Stomach (tissue), 9 donors: ENCODE measurements around the gene TENM4. TPM values are rescaled to one million over a fixed set of nuclear protein-coding genes. Genes with fewer than 3 reads are reported as not detected.

Experiments used
- DNase-seq, 2 donors: peaks; one replicate each; pipeline versions ENCODE4 v3.0.0 to v3.0.0-alpha.2; 2013 to 2019
- H3K27ac ChIP-seq, 5 donors: fragments of 200-600 bp in 4 of 5; sonication (generic) in 4 of 5; one replicate each; pipeline ENCODE4 v1.5.1; 2013 to 2019; ENCODE audit warnings: mild to moderate bottlenecking in 1 of 5, moderate library complexity in 1 of 5
- H3K27me3 ChIP-seq, 3 donors: fragments of 200-600 bp; sonication (generic); one replicate each; pipeline ENCODE4 v1.5.1; 2017 to 2019; ENCODE audit warnings: mixed run types in 1 of 3
- H3K36me3 ChIP-seq, 4 donors: fragments of 200-600 bp; sonication (generic); 1 replicate in 3 of 4; 2 replicates in 1 of 4; pipeline ENCODE4 v1.5.1; 2016 to 2019
- H3K4me1 ChIP-seq, 4 donors: fragments of 200-600 bp; sonication (generic); one replicate each; pipeline ENCODE4 v1.5.1; 2016 to 2019
- H3K4me3 ChIP-seq, 4 donors: fragments of 200-600 bp; sonication (generic) in 3 of 4; one replicate each; pipeline ENCODE4 v1.5.1; 2016 to 2019; ENCODE audit warnings: mild to moderate bottlenecking in 1 of 4
- H3K9me3 ChIP-seq, 4 donors: fragments of 200-600 bp; sonication (generic); one replicate each; pipeline ENCODE4 v1.5.1; 2016 to 2019
- EP300 ChIP-seq: sonication (generic); formaldehyde crosslinking; IDR thresholded peaks from one replicate; pipeline ENCODE4 v1.6.1; 2017; ENCODE audit warnings: antibody characterized with exemption
- POLR2A ChIP-seq, 4 donors: fragments of 450-650 bp; IDR thresholded peaks; one replicate each; pipeline ENCODE4 v1.6.1; 2016; ENCODE audit warnings: antibody characterized with exemption in 4 of 4, control low read depth in 2 of 4, mild to moderate bottlenecking in 1 of 4, moderate library complexity in 1 of 4
- POLR2AphosphoS5 ChIP-seq, 3 donors: sonication (generic); formaldehyde crosslinking; IDR thresholded peaks; one replicate each; pipeline ENCODE4 v1.6.1; 2016; ENCODE audit warnings: antibody characterized with exemption in 3 of 3
- WGBS, 5 donors: extraction: QIAGEN DNeasy Blood & Tissue Kit in 3 of 5; methylation state at CpG; one replicate each; pipeline versions ENCODE4 v1.1.5 to v1.1.7; 2013 to 2018; 5-methylcytosine and 5-hydroxymethylcytosine counted together
- intact Hi-C: fragments of 100-400 bp; cut with DNase I; formaldehyde crosslinking; loops from one replicate; pipeline ENCODE4 v1.15.1; 2023; ENCODE audit warnings: low total_unique reads
- polyA plus RNA-seq, 3 donors: library from polyadenylated mRNA; stranded (reverse); fragments of 200-250 nt; gene quantifications; one replicate each; pipeline ENCODE4 v1.2.3, GENCODE V29; 2013
- total RNA-seq, 5 donors: library from RNA; depleted of rRNA; stranded (reverse); fragments of >200 nt; gene quantifications; one replicate each; pipeline versions ENCODE4 v1.1.0 to v1.2.3, GENCODE V29; 2014 to 2016
- TF ChIP-seq, protein P1 (sequence below), 7 experiments: fragments of 450-650 bp in 4 of 7; fragments of 200-600 bp in 3 of 7; sonication (generic) in 3 of 7; IDR thresholded peaks; one replicate each; pipeline ENCODE4 v1.5.1; 2016 to 2019; ENCODE audit warnings: antibody characterized with exemption in 7 of 7, control low read depth in 2 of 7, mild to moderate bottlenecking in 1 of 7
- donor health status: healthy with polysubstance abuse.
- donor health status: Bipolar disorder and iron deficiency.
- donor health status: healthy.

Gene TENM4
- total and polyA plus RNA-seq, 8 donors = 0.06 to 13.2 (median 0.87) TPM; not detected in 1

DNA sequence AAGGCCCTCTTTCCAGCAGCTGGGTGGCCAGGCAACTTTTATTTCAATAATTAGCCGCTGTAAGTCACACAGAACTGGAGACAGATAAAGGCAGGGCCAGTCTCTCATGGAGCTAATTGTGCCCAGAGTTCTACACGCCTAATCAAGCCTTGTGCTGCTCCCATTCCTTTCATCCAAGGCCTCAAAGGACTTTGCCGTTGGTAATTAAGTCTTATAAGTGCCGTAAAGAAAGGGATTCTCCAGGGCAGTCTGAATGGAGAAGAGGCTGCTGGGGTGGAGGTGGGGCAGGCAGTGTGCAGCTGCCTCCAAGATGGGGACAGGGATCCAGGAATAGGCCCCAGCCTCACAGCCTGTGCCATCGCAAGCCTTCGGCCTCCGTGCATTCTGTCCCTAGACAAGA, 357.9 kb downstream of the TENM4 start:
- Histone ChIP-seq H3K36me3 (no peaks in the 10 kb centered on the region), H3K4me3 (no peak overlapping the region), H3K27me3 (no peaks in the 10 kb centered on the region), H3K27ac (no peak overlapping the region), H3K9me3 (no peaks in the 10 kb centered on the region), H3K4me1 (peaks cover 0 to 16% (median 6%) of the 10 kb centered on the region in 4 donors)
- no peak for DNase-seq
- WGBS, 5 donors = 69 to 84% (median 73%) methylated on average over 7 of the region's 7 CpGs
- TF ChIP-seq EP300 (no peak), POLR2AphosphoS5 (IDR thresholded peaks at IDR 0.05) (no peak), POLR2A (IDR thresholded peaks at IDR 0.05) (no peak)
- TF ChIP-seq, protein P1, sequence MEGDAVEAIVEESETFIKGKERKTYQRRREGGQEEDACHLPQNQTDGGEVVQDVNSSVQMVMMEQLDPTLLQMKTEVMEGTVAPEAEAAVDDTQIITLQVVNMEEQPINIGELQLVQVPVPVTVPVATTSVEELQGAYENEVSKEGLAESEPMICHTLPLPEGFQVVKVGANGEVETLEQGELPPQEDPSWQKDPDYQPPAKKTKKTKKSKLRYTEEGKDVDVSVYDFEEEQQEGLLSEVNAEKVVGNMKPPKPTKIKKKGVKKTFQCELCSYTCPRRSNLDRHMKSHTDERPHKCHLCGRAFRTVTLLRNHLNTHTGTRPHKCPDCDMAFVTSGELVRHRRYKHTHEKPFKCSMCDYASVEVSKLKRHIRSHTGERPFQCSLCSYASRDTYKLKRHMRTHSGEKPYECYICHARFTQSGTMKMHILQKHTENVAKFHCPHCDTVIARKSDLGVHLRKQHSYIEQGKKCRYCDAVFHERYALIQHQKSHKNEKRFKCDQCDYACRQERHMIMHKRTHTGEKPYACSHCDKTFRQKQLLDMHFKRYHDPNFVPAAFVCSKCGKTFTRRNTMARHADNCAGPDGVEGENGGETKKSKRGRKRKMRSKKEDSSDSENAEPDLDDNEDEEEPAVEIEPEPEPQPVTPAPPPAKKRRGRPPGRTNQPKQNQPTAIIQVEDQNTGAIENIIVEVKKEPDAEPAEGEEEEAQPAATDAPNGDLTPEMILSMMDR (IDR thresholded peaks at IDR 0.05) = no peak
- intact Hi-C loops = no loop called here

DNA sequence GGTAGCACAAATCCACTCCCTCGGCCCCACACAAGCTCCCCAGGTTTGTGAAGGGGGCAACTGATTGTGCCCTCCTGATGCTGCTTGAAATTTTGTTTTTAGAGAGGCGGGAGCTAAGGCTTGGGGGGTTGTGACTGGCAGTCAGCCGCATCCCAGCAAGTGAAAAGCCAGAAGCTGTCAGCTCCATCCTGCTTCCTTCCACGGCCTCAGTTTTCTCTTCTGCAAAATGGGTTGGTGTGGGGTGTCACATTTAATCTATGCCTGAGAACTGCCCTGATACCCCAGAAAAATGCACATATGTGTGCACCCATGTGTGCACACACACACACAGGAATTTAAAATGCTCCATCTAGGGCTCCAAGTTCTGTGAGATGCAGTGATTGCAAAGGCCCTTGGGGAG, 358.6 kb downstream of the TENM4 start:
- no peak for DNase-seq
- no peak overlapping the region for H3K27ac ChIP-seq
- no peak overlapping the region for H3K4me3 ChIP-seq
- TF ChIP-seq EP300 (no peak), POLR2AphosphoS5 (IDR thresholded peaks at IDR 0.05) (no peak), POLR2A (IDR thresholded peaks at IDR 0.05) (no peak)
- TF ChIP-seq, protein P1 (IDR thresholded peaks at IDR 0.05) = no peak
- peaks cover 0 to 10% (median 3%) of the 10 kb centered on the region in 4 donors for H3K4me1 ChIP-seq
- H3K9me3 ChIP-seq = no peaks in the 10 kb centered on the region
- H3K27me3 ChIP-seq = no peaks in the 10 kb centered on the region
- no peaks in the 10 kb centered on the region for H3K36me3 ChIP-seq
- WGBS, 5 donors = 88 to 95% (median 90%) methylated on average over 4 of the region's 4 CpGs
- intact Hi-C loops = no loop called here

DNA sequence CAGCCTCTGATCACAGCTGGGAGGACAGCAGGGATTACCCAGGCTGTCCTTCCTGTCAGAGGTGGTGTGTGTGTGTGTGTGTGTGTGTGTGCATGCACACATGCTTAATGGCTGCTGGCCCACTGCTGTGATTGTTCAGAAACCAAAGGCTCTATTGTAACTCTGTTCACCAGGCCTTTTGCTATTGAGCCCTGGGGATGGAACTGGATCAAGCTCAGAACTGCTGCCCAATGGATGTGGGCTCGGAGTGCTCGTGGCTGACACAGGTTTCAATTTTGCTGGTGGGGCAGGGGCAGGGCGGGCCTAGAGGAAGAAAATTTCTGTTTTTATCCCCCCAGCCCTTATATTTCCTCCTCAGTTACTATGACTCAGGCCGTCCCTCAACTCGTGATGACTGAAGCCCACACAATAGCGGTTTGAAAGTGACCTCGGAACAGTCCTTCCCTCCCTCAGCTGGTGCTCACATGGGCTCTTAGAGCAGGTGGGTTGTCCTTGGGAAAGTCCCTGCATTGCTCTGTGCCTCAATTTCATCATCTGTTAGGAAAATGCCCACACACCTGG, 359.3 kb downstream of the TENM4 start:
- peaks cover 0 to 8% (median 2%) of the 10 kb centered on the region in 4 donors for H3K4me1 ChIP-seq
- TF ChIP-seq, protein P1 (IDR thresholded peaks at IDR 0.05) = no peak
- TF ChIP-seq EP300 (no peak), POLR2A (IDR thresholded peaks at IDR 0.05) (no peak), POLR2AphosphoS5 (IDR thresholded peaks at IDR 0.05) (no peak)
- H3K9me3 ChIP-seq = no peaks in the 10 kb centered on the region
- no peaks in the 10 kb centered on the region for H3K27me3 ChIP-seq
- H3K36me3 ChIP-seq = no peaks in the 10 kb centered on the region
- H3K4me3 ChIP-seq = no peak overlapping the region
- DNase-seq = peak in 1 of 2 donors; percentile 43
- intact Hi-C loops = no loop called here
- WGBS, 5 donors = 81 to 93% (median 86%) methylated on average over 6 to 7 of the region's 7 CpGs
- no peak overlapping the region for H3K27ac ChIP-seq

DNA sequence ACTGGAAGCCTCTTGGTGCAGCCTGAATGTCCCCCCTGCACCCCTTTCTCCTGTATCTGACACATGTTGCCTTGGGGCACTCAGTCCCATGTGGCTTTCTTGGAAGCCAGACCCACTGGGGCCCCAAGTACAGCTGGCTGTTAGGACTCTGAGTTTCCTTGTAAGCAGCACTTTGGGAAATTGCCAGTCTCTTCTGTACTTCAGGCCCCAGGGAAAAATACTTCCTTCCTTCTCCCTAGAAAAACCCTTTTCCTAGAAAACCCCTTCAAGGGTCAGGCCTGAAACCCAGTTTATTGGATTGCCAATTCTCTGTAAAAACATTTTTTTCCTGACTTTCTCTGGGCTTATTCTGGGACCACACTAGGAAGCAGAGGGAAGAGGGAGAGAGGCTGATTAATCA, 360.3 kb downstream of the TENM4 start:
- Histone ChIP-seq H3K36me3 (no peaks in the 10 kb centered on the region), H3K27me3 (no peaks in the 10 kb centered on the region), H3K9me3 (no peaks in the 10 kb centered on the region), H3K4me1 (peaks cover 0 to 8% (median 2%) of the 10 kb centered on the region in 4 donors), H3K4me3 (no peak overlapping the region), H3K27ac (no peak overlapping the region)
- TF ChIP-seq POLR2A (IDR thresholded peaks at IDR 0.05) (no peak), POLR2AphosphoS5 (IDR thresholded peaks at IDR 0.05) (no peak)
- TF ChIP-seq, protein P1 (IDR thresholded peaks at IDR 0.05) = no peak
- peak in 1 of 2 donors; percentile 66 for DNase-seq
- intact Hi-C loops = no loop called here
